OCI-LY1 (cell line): ENCODE data around the gene BRPF1.

Experiments
- H2AFZ ChIP-seq: fragments of 200-600 bp; sonication (generic), shearing (Covaris generic); 2 replicates; pipeline ENCODE4 v1.6.0; 2014; ENCODE audit warnings: antibody characterized with exemption, mild to moderate bottlenecking, low read length
- H3F3A ChIP-seq: fragments of 200-600 bp; sonication (generic), shearing (Covaris generic); 2 replicates; pipeline ENCODE4 v1.6.0; 2014; ENCODE audit warnings: mild to moderate bottlenecking, antibody characterized with exemption, low read length, moderate library complexity; ENCODE audit not compliant: insufficient read depth
- H3K27ac ChIP-seq: fragments of 200-600 bp; sonication (generic); 2 replicates; pipeline ENCODE4 v1.5.1; 2014; ENCODE audit warnings: low read length, mixed run types, mild to moderate bottlenecking, low read depth; ENCODE audit not compliant: poor library complexity, severe bottlenecking
- H3K27me3 ChIP-seq: fragments of 200-600 bp; sonication (generic); 2 replicates; pipeline ENCODE4 v1.6.0; 2014; ENCODE audit warnings: antibody characterized with exemption, mild to moderate bottlenecking, low read length, moderate library complexity; ENCODE audit not compliant: insufficient read depth
- H3K36me3 ChIP-seq: fragments of 200-600 bp; sonication (generic); 2 replicates; pipeline ENCODE4 v1.6.1; 2014; ENCODE audit warnings: mild to moderate bottlenecking, antibody characterized with exemption, low read length, moderate library complexity, mixed read lengths; ENCODE audit not compliant: insufficient read depth
- H3K4me1 ChIP-seq: fragments of 200-600 bp; sonication (generic); 2 replicates; pipeline ENCODE4 v1.5.1; 2014; ENCODE audit warnings: mild to moderate bottlenecking, low read length, moderate library complexity; ENCODE audit not compliant: insufficient read depth, severe bottlenecking
- H3K4me2 ChIP-seq: fragments of 200-600 bp; sonication (generic), shearing (Covaris generic); 2 replicates; pipeline ENCODE4 v1.6.1; 2014; ENCODE audit warnings: low read length
- H3K4me3 ChIP-seq: fragments of 200-600 bp; sonication (generic); 2 replicates; pipeline ENCODE4 v1.5.1; 2014; ENCODE audit warnings: low read length, low read depth, mild to moderate bottlenecking, mixed read lengths; ENCODE audit not compliant: poor library complexity, severe bottlenecking
- H3K79me2 ChIP-seq: fragments of 200-600 bp; shearing (Covaris generic); 2 replicates; pipeline ENCODE4 v1.6.1; 2016; ENCODE audit warnings: mixed run types, low read length, mixed read lengths; ENCODE audit not compliant: insufficient read depth
- H3K9ac ChIP-seq: fragments of 200-600 bp; sonication (generic), shearing (Covaris generic); 2 replicates; pipeline ENCODE4 v1.6.1; 2014; ENCODE audit warnings: mild to moderate bottlenecking, low read length, mixed read lengths
- H3K9me2 ChIP-seq: fragments of 200-600 bp; sonication (generic), shearing (Covaris generic); 2 replicates; pipeline ENCODE4 v1.6.1; 2014; ENCODE audit warnings: low read depth, mild to moderate bottlenecking, low read length, mixed read lengths
- H3K9me3 ChIP-seq: fragments of 200-600 bp; shearing (Covaris generic); 2 replicates; pipeline ENCODE4 v1.6.1; 2014; ENCODE audit warnings: low read length, mixed read lengths
- H4K20me1 ChIP-seq: fragments of 200-600 bp; sonication (generic), shearing (Covaris generic); 2 replicates; pipeline ENCODE4 v1.6.0; 2016; ENCODE audit warnings: mild to moderate bottlenecking, low read length; ENCODE audit not compliant: insufficient read depth
- EZH2 ChIP-seq: fragments of 200-600 bp; sonication (generic), shearing (Covaris generic); IDR thresholded peaks from 2 replicates; pipeline ENCODE4 v1.8.0; 2017; ENCODE audit warnings: borderline replicate concordance, mixed run types, mild to moderate bottlenecking, antibody characterized with exemption, low read length, moderate library complexity, mixed read lengths
- TF ChIP-seq, protein P1 (sequence below): fragments of 200-600 bp; sonication (generic), shearing (Covaris generic); IDR thresholded peaks from 2 replicates; pipeline ENCODE4 v1.5.1; 2017; ENCODE audit warnings: mild to moderate bottlenecking, antibody characterized with exemption, low read length, moderate library complexity, mixed read lengths

The BRPF1 gene

DNA sequence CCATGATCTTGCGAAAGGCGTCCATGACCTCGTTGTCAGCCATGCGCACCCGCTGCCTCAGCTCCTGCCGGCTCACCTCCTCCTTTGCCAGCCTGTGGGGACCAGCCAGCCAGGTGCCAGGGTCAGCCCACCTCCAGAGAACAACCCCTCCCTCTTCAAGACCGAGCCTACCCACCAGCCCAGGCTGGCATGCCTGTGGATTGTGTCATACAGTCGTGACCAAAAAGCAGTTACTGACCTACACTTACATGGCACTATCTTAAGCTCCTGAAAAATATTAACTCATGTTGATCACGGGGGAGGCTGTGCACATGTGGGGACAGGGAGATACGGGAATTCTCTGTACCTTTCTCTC lies 48.9 kb downstream of the BRPF1 start:
- Histone ChIP-seq H3K9me2 (no peaks in the 10 kb centered on the region), H3K27ac (peak overlapping the region; percentile 88), H3K27me3 (no peaks in the 10 kb centered on the region), H3K4me1 (peaks cover 34% of the 10 kb centered on the region), H3F3A (no peaks in the 10 kb centered on the region), H2AFZ (no peak overlapping the region), H3K9me3 (no peaks in the 10 kb centered on the region), H3K4me3 (peak overlapping the region; percentile 1), H4K20me1 (no peaks in the 10 kb centered on the region), H3K36me3 (peaks cover 29% of the 10 kb centered on the region; the same call in 1 of the 2 replicates), H3K79me2 (no peaks in the 10 kb centered on the region), H3K4me2 (peak overlapping the region; percentile 23), H3K9ac (peak overlapping the region; percentile 43; the same call in 1 of the 2 replicates)
- TF ChIP-seq EZH2 = no peak
- TF ChIP-seq, protein P1, sequence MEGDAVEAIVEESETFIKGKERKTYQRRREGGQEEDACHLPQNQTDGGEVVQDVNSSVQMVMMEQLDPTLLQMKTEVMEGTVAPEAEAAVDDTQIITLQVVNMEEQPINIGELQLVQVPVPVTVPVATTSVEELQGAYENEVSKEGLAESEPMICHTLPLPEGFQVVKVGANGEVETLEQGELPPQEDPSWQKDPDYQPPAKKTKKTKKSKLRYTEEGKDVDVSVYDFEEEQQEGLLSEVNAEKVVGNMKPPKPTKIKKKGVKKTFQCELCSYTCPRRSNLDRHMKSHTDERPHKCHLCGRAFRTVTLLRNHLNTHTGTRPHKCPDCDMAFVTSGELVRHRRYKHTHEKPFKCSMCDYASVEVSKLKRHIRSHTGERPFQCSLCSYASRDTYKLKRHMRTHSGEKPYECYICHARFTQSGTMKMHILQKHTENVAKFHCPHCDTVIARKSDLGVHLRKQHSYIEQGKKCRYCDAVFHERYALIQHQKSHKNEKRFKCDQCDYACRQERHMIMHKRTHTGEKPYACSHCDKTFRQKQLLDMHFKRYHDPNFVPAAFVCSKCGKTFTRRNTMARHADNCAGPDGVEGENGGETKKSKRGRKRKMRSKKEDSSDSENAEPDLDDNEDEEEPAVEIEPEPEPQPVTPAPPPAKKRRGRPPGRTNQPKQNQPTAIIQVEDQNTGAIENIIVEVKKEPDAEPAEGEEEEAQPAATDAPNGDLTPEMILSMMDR = no peak

DNA sequence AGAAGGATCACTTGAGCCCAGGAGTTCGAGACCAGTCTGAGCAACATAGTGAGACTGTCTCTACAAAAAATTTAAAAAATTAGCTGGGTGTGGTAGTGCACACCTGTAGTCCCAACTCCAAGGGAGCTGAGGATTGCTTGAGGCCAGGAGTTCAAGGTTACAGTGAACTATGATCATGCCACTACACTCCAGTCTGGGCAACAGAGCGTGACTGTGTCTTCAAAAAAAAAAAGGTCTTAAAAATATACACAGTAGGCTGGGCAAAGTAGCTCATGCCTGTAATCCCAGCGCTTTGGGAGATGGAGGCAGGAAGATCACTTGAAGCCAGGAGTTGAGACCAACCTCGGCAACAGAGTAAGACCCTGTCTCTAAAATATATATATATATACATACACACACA lies 49.4 kb downstream of the BRPF1 start:
- no peak overlapping the region; the same call in 1 of the 2 replicates for H3K9ac ChIP-seq
- no peaks in the 10 kb centered on the region for H3K27me3 ChIP-seq
- H3K79me2 ChIP-seq = no peaks in the 10 kb centered on the region
- no peaks in the 10 kb centered on the region for H3F3A ChIP-seq
- no peak overlapping the region for H3K4me3 ChIP-seq
- H3K9me2 ChIP-seq = no peaks in the 10 kb centered on the region
- H4K20me1 ChIP-seq = no peaks in the 10 kb centered on the region
- H3K36me3 ChIP-seq = peaks cover 32% of the 10 kb centered on the region; the same call in 1 of the 2 replicates
- H3K9me3 ChIP-seq = no peaks in the 10 kb centered on the region
- H2AFZ ChIP-seq = no peak overlapping the region
- TF ChIP-seq, protein P1 = no peak
- no peak for TF ChIP-seq EZH2
- peaks cover 34% of the 10 kb centered on the region for H3K4me1 ChIP-seq
- peak overlapping the region; percentile 23; the same call in 1 of the 2 replicates for H3K4me2 ChIP-seq
- peak overlapping the region; percentile 88 for H3K27ac ChIP-seq

DNA sequence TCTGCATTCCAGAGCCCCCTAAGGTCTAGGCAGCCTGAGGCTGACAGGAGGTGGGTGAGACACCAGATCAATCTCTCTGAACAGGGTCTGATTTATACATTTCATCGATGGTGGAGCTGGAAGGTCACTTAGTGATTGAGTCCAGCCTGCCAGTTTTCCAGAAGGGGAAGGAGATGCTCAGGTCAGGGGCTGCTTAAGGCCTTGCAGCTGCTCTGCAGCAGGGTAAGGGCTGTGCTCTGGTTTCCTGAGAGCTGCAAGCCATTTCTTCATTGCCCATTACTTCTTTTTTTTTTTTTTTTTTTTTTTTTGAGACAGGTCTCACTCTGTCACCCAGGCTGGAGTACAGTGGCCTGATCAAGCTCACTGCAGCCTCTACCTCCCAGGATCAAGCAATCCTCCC lies 50.0 kb downstream of the BRPF1 start:
- H3K9me2 ChIP-seq = no peaks in the 10 kb centered on the region
- H2AFZ ChIP-seq = no peak overlapping the region
- H3K79me2 ChIP-seq = no peaks in the 10 kb centered on the region
- peak overlapping the region; percentile 6; the same call in 1 of the 2 replicates for H3K4me2 ChIP-seq
- H3F3A ChIP-seq = no peaks in the 10 kb centered on the region
- H3K4me1 ChIP-seq = peaks cover 34% of the 10 kb centered on the region
- H3K27me3 ChIP-seq = no peaks in the 10 kb centered on the region
- H3K36me3 ChIP-seq = peaks cover 37% of the 10 kb centered on the region; the same call in 1 of the 2 replicates
- peak overlapping the region; percentile 88 for H3K27ac ChIP-seq
- peak overlapping the region; percentile 25; the same call in 1 of the 2 replicates for H3K9ac ChIP-seq
- H3K9me3 ChIP-seq = no peaks in the 10 kb centered on the region
- no peak for TF ChIP-seq EZH2
- TF ChIP-seq, protein P1 = no peak
- H4K20me1 ChIP-seq = no peaks in the 10 kb centered on the region
- H3K4me3 ChIP-seq = no peak overlapping the region
